ENCODE measurements around the gene MYL5. TPM values are rescaled to one million over a fixed set of nuclear protein-coding genes. Genes with fewer than 3 reads are reported as not detected.

MYL5 gene
- polyA plus RNA-seq, 2 of the 4 experiments (the other 2 are of a cell fraction), result 8.0 to 8.3 TPM

GRCh38 chr4:671769-672168 lies 2.6 kb upstream of the MYL5 start:
- ATAC-seq, result no peak
- Histone ChIP-seq H3K4me2 (no peak overlapping the region), H3K9me3 (no peaks in the 10 kb centered on the region), H3K4me3 (no peak overlapping the region), H3K27ac (no peak overlapping the region), H3K4me1 (peaks cover 10% of the 10 kb centered on the region; the same call in 2 of the 3 replicates)
- CTCF ChIA-PET, result no interaction called here
- FAIRE-seq, result no peak
- TF ChIP-seq RNF2 (IDR thresholded peaks at IDR 0.05; ENCODE audit: borderline replicate concordance, low read depth) (no peak), CTCF (IDR thresholded peaks at IDR 0.05) (no peak), SMC3 (IDR thresholded peaks at IDR 0.05) (no peak), PBX3 (IDR thresholded peaks at IDR 0.05) (no peak), FOXS1 (CRISPR knock-in tag; IDR thresholded peaks at IDR 0.05) (no peak), MAX (IDR thresholded peaks at IDR 0.05) (no peak), CHD2 (IDR thresholded peaks at IDR 0.05; ENCODE audit: low read length, partially characterized antibody) (no peak), TFCP2L1 (CRISPR knock-in tag; IDR thresholded peaks at IDR 0.05) (no peak), HOXB5 (CRISPR knock-in tag; IDR thresholded peaks at IDR 0.05) (no peak), POLR2AphosphoS2 (conservative IDR thresholded peaks at IDR 0.05; ENCODE audit: low read length) (no peak), HDAC2 (IDR thresholded peaks at IDR 0.05) (no peak), CEBPB (IDR thresholded peaks at IDR 0.05) (no peak), E2F6 (IDR thresholded peaks at IDR 0.05; ENCODE audit: borderline replicate concordance, low read depth) (no peak), KDM5A (IDR thresholded peaks at IDR 0.05) (no peak), CBX8 (IDR thresholded peaks at IDR 0.05) (no peak), EHMT2 (IDR thresholded peaks at IDR 0.05; ENCODE audit: low read depth) (no peak)
- no peak for DNase-seq (ENCODE audit: low read depth in 1 of 2, low spot score in 1 of 2)
- whole genome bisulfite sequencing (ENCODE audit: missing lambda C conversion rate), result 89% methylated on average over 3 of the region's 3 CpGs
- POLR2A ChIA-PET, result no interaction called here

GRCh38 chr4:673349-674091 lies 822 bp upstream of the MYL5 start:
- DNase-seq (ENCODE audit: low read depth in 1 of 2, low spot score in 1 of 2), result no peak
- ChIA-PET POLR2A (interaction anchor here (0.9 to 1.5 kb wide), 4 partner anchors 14 to 200 kb away, joined by 3 to 10 read pairs (median 5); no protein-coding TSS in a partner anchor), CTCF (interaction anchor here (0.6 to 1.5 kb wide), 3 partner anchors 10 to 45 kb away, joined by 3 to 6 read pairs (median 4); no protein-coding TSS in a partner anchor)
- peaks cover 10% of the 10 kb centered on the region; the same call in 2 of the 3 replicates for H3K4me1 ChIP-seq
- H3K27ac ChIP-seq, result peak overlapping the region; percentile 83 to 99
- ATAC-seq, result peak in 1 of 2 experiments; percentile 7; a peak in 1 of 6 replicates
- TF ChIP-seq KDM1A (IDR thresholded peaks at IDR 0.05; ENCODE audit: low read depth) (no peak), KDM5A (IDR thresholded peaks at IDR 0.05) (peak; percentile 41; the same call in 1 of the 2 replicates), E2F6 (IDR thresholded peaks at IDR 0.05; ENCODE audit: borderline replicate concordance, low read depth) (peak; percentile 50; the same call in 1 of the 2 replicates), EP300 (IDR thresholded peaks at IDR 0.05) (no peak), EHMT2 (IDR thresholded peaks at IDR 0.05; ENCODE audit: low read depth) (no peak), CBX2 (IDR thresholded peaks at IDR 0.05; ENCODE audit: borderline replicate concordance, low read depth) (no peak), PHF8 (IDR thresholded peaks at IDR 0.05; ENCODE audit: borderline replicate concordance, low read depth) (0 out of 2 replicates have a peak, but pooled peaks have one; percentile 18), REST (IDR thresholded peaks at IDR 0.05) (no peak)
- H3K4me3 ChIP-seq, result peak overlapping the region; percentile 96
- peak overlapping the region; percentile 93 for H3K4me2 ChIP-seq
- no peak for FAIRE-seq
- WGBS (ENCODE audit: missing lambda C conversion rate), result 22% methylated on average over 25 of the region's 55 CpGs
- no peaks in the 10 kb centered on the region for H3K9me3 ChIP-seq
